Measurements from ENCODE around the gene KLF5. TPM values are rescaled to one million over a fixed set of nuclear protein-coding genes. Genes with fewer than 3 reads are reported as not detected.

KLF5 gene
- total RNA-seq, 4 donors from 2014 or later, result 9.8 to 15.6 (median 10.9) TPM

GRCh38 chr13:73065036-73065435, 6.2 kb downstream of the KLF5 start:
- intact Hi-C loops (cut with DNase I; ENCODE audit: low total_unique reads), result no loop called here

GRCh38 chr13:73065665-73066340, 7.0 kb downstream of the KLF5 start:
- Histone ChIP-seq H3K36me3 (peaks cover 0 to 27% of the 10 kb centered on the region in 2 donors), H3K4me1 (no peaks in the 10 kb centered on the region), H3K27ac (no peak overlapping the region), H3K27me3 (no peaks in the 10 kb centered on the region), H3K9me3 (no peaks in the 10 kb centered on the region), H3K4me3 (no peak overlapping the region)
- intact Hi-C loops (cut with DNase I; ENCODE audit: low total_unique reads) (no loop called here), in situ Hi-C loops (cut with MboI; ENCODE audit: low sequenced_read_pairs in 4 of 4) (loop anchor here in 3 of 4 donors (25.0 kb wide), 2 partner anchors 254 to 646 kb away; no protein-coding TSS in a partner anchor)
- no peak for ATAC-seq
- TF ChIP-seq POLR2A (IDR thresholded peaks at IDR 0.05), result no peak
- no peak for TF ChIP-seq CTCF (IDR thresholded peaks at IDR 0.05 in 4 of 5, conservative IDR thresholded peaks at IDR 0.05 in 1 of 5)
- DNase-seq, result no peak

More at GRCh38 chr13:73065036-73065435, 6.2 kb downstream of the KLF5 start:
- no peak overlapping the region for H3K27ac ChIP-seq
- H3K4me1 ChIP-seq, result no peaks in the 10 kb centered on the region
- TF ChIP-seq POLR2A (IDR thresholded peaks at IDR 0.05) (no peak), CTCF (IDR thresholded peaks at IDR 0.05 in 4 of 5, conservative IDR thresholded peaks at IDR 0.05 in 1 of 5) (no peak)
- DNase-seq, result no peak
- no peaks in the 10 kb centered on the region for H3K9me3 ChIP-seq
- ATAC-seq, result no peak
- no peaks in the 10 kb centered on the region for H3K27me3 ChIP-seq
- peaks cover 0 to 27% of the 10 kb centered on the region in 2 donors for H3K36me3 ChIP-seq
- H3K4me3 ChIP-seq, result no peak overlapping the region
- in situ Hi-C loops (cut with MboI; ENCODE audit: low sequenced_read_pairs in 4 of 4), result loop anchor here in 3 of 4 donors (25.0 kb wide), 2 partner anchors 253 to 647 kb away; no protein-coding TSS in a partner anchor

- H3K4me3 ChIP-seq, result no peak overlapping the region
- no peak for DNase-seq
- no peak for TF ChIP-seq POLR2A (IDR thresholded peaks at IDR 0.05)
- TF ChIP-seq CTCF (IDR thresholded peaks at IDR 0.05 in 4 of 5, conservative IDR thresholded peaks at IDR 0.05 in 1 of 5), result no peak
- H3K27me3 ChIP-seq, result no peaks in the 10 kb centered on the region
- no peak for ATAC-seq
- H3K36me3 ChIP-seq, result peaks cover 0 to 15% of the 10 kb centered on the region in 2 donors
- H3K27ac ChIP-seq, result no peak overlapping the region
- peaks cover 7 to 11% of the 10 kb centered on the region in 2 donors for H3K4me1 ChIP-seq
- in situ Hi-C loops (cut with MboI; ENCODE audit: low sequenced_read_pairs in 4 of 4), result loop anchor here in 3 of 4 donors (25.0 kb wide), 2 partner anchors 257 to 643 kb away; no protein-coding TSS in a partner anchor
- H3K9me3 ChIP-seq, result no peaks in the 10 kb centered on the region
- intact Hi-C loops (cut with DNase I; ENCODE audit: low total_unique reads), result no loop called here
Observed at GRCh38 chr13:73069206-73069805, 10.5 kb downstream of the KLF5 start.

- intact Hi-C loops (cut with DNase I; ENCODE audit: low total_unique reads), result no loop called here
- Histone ChIP-seq H3K9me3 (no peaks in the 10 kb centered on the region), H3K27ac (no peak overlapping the region), H3K4me3 (no peak overlapping the region), H3K4me1 (peaks cover 7 to 11% of the 10 kb centered on the region in 2 donors), H3K27me3 (no peaks in the 10 kb centered on the region), H3K36me3 (peaks cover 0 to 9% of the 10 kb centered on the region in 2 donors)
- in situ Hi-C loops (cut with MboI; ENCODE audit: low sequenced_read_pairs in 4 of 4), result loop anchor here in 3 of 4 donors (25.0 kb wide), 2 partner anchors 258 to 642 kb away; no protein-coding TSS in a partner anchor
- TF ChIP-seq POLR2A (IDR thresholded peaks at IDR 0.05) (no peak), CTCF (IDR thresholded peaks at IDR 0.05 in 4 of 5, conservative IDR thresholded peaks at IDR 0.05 in 1 of 5) (no peak)
- ATAC-seq (no peak), DNase-seq (no peak)
Observed at GRCh38 chr13:73070451-73071098, 11.8 kb downstream of the KLF5 start.
